Lower leg skin (tissue), 4 donors: ENCODE measurements around the gene NOM1. TPM values are rescaled to one million over a fixed set of nuclear protein-coding genes. Genes with fewer than 3 reads are reported as not detected.

Experiments used
- DNase-seq, 2 donors: peaks; one replicate each; pipeline ENCODE4 v3.0.0-alpha.2; 2019; ENCODE audit warnings: low spot score in 2 of 2
- H3K4me3 ChIP-seq: fragments of 200-600 bp; sonication (generic); 2 replicates; pipeline ENCODE4 v1.5.1; 2017; ENCODE audit warnings: mild to moderate bottlenecking, low read depth; ENCODE audit not compliant: poor library complexity, severe bottlenecking
- POLR2A ChIP-seq, 2 donors: fragments of 450-650 bp; IDR thresholded peaks; one replicate each; pipeline ENCODE4 v1.6.1; 2016 to 2017; ENCODE audit warnings: antibody characterized with exemption in 2 of 2, mild to moderate bottlenecking in 1 of 2, moderate library complexity in 1 of 2
- WGBS, 2 donors: methylation state at CpG; one replicate each; pipeline ENCODE4 v1.1.5; 2018; 5-methylcytosine and 5-hydroxymethylcytosine counted together
- intact Hi-C: fragments of 100-400 bp; cut with DNase I; formaldehyde crosslinking; loops from one replicate; pipeline ENCODE4 v1.15.0; 2023; ENCODE audit warnings: low total_unique reads
- total RNA-seq, 4 donors: library from RNA; depleted of rRNA; stranded (reverse); fragments of >200 nt; gene quantifications; one replicate each; pipeline ENCODE4 v1.1.0, GENCODE V29; 2016
- TF ChIP-seq, protein P1 (sequence below), 3 donors: fragments of 450-650 bp; IDR thresholded peaks; one replicate each; pipeline ENCODE4 v1.5.1; 2016; ENCODE audit warnings: antibody characterized with exemption in 3 of 3, mild to moderate bottlenecking in 3 of 3, moderate library complexity in 2 of 3

NOM1 gene
- total RNA-seq, 4 donors from 2014 or later = 9.0 to 26.4 (median 17.4) TPM

DNA sequence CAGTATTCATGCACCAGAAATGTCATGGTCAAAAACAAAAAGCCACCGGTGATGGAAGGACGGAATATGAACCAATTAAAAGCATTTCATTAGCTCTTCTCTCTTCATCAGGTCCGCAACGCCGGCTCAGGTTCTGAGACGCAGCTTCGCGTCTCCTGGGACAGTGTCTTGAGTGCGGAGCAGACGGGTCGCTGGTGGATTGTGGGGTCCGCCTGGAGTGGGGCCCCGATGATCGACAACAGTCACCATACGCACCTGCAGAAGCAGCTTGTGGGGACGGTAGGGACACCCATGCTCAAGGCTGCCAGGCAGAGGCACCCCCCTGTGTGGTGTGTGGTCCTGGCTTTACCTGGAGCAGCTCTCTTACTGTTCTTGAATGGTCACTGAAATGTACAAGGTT, 13.4 kb downstream of the NOM1 start:
- WGBS, 2 donors = 95 to 98% methylated on average over 16 of the region's 16 CpGs
- no peak for TF ChIP-seq POLR2A (IDR thresholded peaks at IDR 0.05)
- TF ChIP-seq, protein P1, sequence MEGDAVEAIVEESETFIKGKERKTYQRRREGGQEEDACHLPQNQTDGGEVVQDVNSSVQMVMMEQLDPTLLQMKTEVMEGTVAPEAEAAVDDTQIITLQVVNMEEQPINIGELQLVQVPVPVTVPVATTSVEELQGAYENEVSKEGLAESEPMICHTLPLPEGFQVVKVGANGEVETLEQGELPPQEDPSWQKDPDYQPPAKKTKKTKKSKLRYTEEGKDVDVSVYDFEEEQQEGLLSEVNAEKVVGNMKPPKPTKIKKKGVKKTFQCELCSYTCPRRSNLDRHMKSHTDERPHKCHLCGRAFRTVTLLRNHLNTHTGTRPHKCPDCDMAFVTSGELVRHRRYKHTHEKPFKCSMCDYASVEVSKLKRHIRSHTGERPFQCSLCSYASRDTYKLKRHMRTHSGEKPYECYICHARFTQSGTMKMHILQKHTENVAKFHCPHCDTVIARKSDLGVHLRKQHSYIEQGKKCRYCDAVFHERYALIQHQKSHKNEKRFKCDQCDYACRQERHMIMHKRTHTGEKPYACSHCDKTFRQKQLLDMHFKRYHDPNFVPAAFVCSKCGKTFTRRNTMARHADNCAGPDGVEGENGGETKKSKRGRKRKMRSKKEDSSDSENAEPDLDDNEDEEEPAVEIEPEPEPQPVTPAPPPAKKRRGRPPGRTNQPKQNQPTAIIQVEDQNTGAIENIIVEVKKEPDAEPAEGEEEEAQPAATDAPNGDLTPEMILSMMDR (IDR thresholded peaks at IDR 0.05) = no peak
- intact Hi-C loops = no loop called here
- no peak overlapping the region for H3K4me3 ChIP-seq
- peak in 1 of 2 donors; percentile 75 for DNase-seq

DNA sequence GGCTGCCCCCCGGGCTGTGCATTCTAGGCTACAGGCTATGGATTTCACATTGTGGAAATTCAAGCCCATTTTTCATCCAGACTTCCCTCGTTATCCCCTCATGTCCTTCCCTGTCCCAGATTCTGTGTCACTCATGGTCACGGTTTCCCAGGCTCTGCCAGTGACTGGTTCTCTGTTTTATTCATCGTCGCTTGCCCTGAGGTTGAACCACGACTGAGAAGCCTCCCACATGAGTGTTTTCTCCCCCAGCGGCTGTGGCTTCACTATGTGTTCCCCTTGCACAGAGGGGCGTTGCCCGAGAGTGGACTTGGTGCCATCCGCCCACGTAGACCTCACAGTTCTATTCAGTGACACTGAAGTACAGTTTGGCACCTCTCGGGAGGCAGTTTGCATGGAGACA, 14.0 kb downstream of the NOM1 start:
- no peak overlapping the region for H3K4me3 ChIP-seq
- TF ChIP-seq, protein P1 (IDR thresholded peaks at IDR 0.05) = no peak
- no peak for TF ChIP-seq POLR2A (IDR thresholded peaks at IDR 0.05)
- 90% methylated on average over 12 of the region's 12 CpGs for WGBS, 2 donors
- intact Hi-C loops = no loop called here
- DNase-seq = peak in 1 of 2 donors; percentile 72

DNA sequence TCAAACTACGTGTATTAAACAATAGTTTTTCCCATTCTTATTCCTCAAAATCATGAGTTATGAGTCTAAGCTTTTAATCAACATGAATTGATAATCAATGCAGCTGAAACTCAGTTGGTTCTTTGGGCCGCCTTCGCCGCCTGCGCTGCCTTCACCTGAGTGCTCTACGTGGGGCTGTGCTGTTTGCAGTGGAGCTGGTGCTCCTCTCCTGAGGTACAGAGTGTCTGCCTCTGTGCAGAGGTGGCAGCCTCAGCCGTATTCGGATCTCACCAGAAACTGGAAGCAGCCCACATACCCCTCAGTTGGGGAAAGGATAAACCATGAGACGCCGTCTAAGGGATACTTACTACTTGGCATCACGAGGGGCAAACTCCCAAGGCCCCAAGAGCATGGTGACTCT, 15.5 kb downstream of the NOM1 start:
- WGBS, 2 donors = 96 to 97% methylated on average over 11 of the region's 11 CpGs
- TF ChIP-seq POLR2A (IDR thresholded peaks at IDR 0.05) = no peak
- TF ChIP-seq, protein P1 (IDR thresholded peaks at IDR 0.05) = no peak
- no peak overlapping the region for H3K4me3 ChIP-seq
- intact Hi-C loops = no loop called here
- no peak for DNase-seq

DNA sequence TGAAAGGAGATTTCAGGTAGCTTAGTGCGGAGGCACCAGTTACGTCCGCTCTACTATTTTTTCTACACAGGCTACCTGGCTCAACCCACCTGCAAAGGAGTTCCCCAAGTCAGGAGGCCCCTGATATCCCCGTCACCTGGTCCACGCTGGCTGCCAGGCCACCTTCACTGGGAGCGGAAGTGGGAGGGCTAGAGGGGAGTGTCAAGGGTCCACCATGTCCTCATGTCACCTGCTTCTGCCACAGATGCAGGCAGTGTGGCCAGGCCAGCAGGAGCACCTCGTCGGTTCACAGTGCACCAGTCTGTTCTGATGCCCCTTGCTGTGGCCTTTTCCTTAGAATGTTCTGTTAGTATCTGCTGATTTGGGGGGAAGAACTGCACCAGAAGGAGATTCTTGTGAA, 16.9 kb downstream of the NOM1 start:
- WGBS, 2 donors = 82 to 90% methylated on average over 8 of the region's 8 CpGs
- peak in 1 of 2 donors; percentile 58 for DNase-seq
- intact Hi-C loops = no loop called here
- no peak for TF ChIP-seq POLR2A (IDR thresholded peaks at IDR 0.05)
- TF ChIP-seq, protein P1 (IDR thresholded peaks at IDR 0.05) = no peak
- H3K4me3 ChIP-seq = no peak overlapping the region

DNA sequence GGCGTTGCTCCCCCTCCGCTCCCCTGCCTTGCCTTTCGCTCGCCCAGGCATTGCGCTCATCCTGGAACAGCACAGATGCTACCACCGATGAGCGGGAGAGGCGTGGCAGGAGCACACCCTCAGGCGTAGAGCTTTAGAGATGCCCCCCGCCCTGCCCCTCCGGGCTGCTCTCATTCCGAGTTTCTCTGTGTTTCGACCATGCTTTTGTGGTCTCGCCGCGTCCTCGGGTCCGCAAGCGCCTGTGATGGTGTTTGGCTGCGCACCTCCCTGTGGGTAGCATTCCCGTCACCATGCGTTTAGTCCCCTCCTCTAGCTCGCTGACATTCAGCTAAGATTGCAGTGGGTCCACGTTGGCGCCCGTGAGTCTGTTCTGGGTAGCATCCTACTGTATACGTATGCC, 18.7 kb downstream of the NOM1 start:
- DNase-seq = peak in 1 of 2 donors; percentile 67
- H3K4me3 ChIP-seq = no peak overlapping the region
- TF ChIP-seq, protein P1 (IDR thresholded peaks at IDR 0.05) = no peak
- no peak for TF ChIP-seq POLR2A (IDR thresholded peaks at IDR 0.05)
- 95 to 96% methylated on average over 27 of the region's 27 CpGs for WGBS, 2 donors
- intact Hi-C loops = no loop called here

DNA sequence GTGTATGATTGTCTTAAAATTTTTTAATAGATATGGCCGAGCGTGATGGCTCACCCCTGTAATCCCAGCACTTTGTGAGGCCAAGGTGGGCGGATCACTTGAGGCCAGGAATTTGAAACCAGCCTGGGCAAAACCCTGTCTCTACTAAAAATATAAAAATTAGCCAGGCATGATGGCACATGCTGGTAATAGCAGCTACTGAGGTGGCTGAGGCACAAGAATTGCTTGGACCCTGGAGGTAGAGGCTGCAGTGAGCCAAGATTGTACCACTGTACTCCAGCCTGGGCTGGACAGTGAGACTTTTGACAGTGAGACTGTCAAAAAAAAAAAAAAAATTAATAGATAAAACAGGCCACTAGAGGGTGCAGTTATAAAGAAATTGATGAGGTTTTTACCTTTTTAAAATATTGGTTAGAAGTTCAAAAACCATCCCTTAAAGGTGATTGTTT, 20.5 kb downstream of the NOM1 start:
- WGBS, 2 donors = 30 to 46% methylated on average over 3 of the region's 3 CpGs
- intact Hi-C loops = no loop called here
- peak in 1 of 2 donors; percentile 49 for DNase-seq
- TF ChIP-seq, protein P1 (IDR thresholded peaks at IDR 0.05) = no peak
- no peak for TF ChIP-seq POLR2A (IDR thresholded peaks at IDR 0.05)
- H3K4me3 ChIP-seq = no peak overlapping the region
